Thyroid gland (tissue), 4 donors: ENCODE measurements around the gene IGFBP7.

Experiments used
- POLR2A ChIP-seq, 2 donors: fragments of 450-650 bp; IDR thresholded peaks; one replicate each; pipeline ENCODE4 v1.6.1; 2017; ENCODE audit warnings: antibody characterized with exemption in 2 of 2, mild to moderate bottlenecking in 2 of 2, moderate library complexity in 1 of 2
- TF ChIP-seq, protein P1 (sequence below), 6 experiments: fragments of 200-600 bp in 3 of 6; fragments of 450-650 bp in 3 of 6; sonication (generic) in 3 of 6; IDR thresholded peaks; one replicate each; pipeline ENCODE4 v1.5.1; 2016 to 2019; ENCODE audit warnings: antibody characterized with exemption in 6 of 6, mild to moderate bottlenecking in 2 of 6, inconsistent platforms in 1 of 6, moderate library complexity in 1 of 6

DNA sequence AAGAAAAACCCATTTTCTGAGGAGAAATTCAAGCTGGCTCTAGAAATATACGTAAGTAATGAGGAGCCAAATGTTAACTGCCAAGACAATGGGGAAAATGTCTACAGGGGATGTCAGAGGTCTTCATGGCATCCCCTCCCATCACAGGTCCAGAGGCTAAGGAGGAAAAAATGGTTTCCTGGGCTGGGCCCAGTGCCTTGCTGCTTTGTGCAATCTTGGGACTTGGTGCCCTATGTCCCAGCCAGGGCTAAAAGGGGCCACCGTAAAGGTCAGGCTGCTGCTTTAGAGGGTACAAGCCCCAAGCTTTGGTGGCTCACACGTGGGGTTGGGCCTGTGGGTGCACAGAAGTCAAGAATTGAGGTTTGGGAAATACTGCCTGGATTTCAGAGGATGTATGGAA, 17.2 kb upstream of the IGFBP7 start:
- no peak for TF ChIP-seq POLR2A (IDR thresholded peaks at IDR 0.05)
- TF ChIP-seq, protein P1, sequence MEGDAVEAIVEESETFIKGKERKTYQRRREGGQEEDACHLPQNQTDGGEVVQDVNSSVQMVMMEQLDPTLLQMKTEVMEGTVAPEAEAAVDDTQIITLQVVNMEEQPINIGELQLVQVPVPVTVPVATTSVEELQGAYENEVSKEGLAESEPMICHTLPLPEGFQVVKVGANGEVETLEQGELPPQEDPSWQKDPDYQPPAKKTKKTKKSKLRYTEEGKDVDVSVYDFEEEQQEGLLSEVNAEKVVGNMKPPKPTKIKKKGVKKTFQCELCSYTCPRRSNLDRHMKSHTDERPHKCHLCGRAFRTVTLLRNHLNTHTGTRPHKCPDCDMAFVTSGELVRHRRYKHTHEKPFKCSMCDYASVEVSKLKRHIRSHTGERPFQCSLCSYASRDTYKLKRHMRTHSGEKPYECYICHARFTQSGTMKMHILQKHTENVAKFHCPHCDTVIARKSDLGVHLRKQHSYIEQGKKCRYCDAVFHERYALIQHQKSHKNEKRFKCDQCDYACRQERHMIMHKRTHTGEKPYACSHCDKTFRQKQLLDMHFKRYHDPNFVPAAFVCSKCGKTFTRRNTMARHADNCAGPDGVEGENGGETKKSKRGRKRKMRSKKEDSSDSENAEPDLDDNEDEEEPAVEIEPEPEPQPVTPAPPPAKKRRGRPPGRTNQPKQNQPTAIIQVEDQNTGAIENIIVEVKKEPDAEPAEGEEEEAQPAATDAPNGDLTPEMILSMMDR (IDR thresholded peaks at IDR 0.05), result no peak
